GM18499 (cell line): ENCODE data around the gene CD300LB.

Experiments
- ATAC-seq: cut with Tn5 transposase; IDR thresholded peaks from one replicate; pipeline ENCODE4 v1.9.1; 2021; ENCODE audit warnings: moderate number of reproducible peaks; ENCODE audit not compliant: insufficient read depth, unreplicated experiment

CD300LB gene

DNA sequence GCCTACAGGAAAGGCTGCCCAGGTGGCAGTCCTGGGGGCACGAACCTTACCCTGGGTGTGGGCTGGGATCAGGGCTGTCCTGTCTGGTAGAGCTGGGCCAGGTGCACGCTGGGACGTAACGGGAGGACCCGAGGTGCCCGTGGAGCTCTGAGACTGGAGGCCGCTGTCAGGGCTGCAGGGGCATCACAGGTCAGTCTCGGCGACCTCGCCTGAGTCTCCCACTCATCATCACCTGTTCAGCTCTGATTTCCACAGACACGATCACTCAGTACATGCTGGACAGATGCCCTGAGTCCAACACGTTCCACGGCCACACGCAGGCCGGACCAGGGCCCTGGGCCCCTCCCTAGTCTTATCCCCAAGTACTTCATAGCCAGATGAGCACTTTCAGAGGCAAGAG lies 19.3 kb upstream of the CD300LB start:
- no peak for ATAC-seq

DNA sequence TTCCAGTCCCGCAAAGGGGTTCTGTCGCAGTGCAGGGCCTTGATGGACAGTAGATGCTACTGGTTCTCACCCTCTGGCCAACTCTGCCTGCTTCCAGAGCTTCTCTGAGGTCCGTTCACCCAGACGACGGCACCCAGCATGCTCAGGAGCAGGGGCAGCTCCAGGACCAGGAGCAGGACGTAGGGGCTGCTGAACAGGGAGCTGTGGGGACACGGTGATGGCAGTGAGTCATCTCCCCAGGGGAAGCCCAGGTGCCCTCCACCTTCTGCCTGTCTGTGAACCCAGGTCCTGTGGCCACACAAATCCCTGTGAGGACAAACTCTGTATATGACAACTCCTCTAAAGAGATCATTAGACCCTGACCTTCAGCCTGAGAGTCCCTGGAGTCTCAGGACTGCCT lies 18.1 kb upstream of the CD300LB start:
- ATAC-seq: no peak

DNA sequence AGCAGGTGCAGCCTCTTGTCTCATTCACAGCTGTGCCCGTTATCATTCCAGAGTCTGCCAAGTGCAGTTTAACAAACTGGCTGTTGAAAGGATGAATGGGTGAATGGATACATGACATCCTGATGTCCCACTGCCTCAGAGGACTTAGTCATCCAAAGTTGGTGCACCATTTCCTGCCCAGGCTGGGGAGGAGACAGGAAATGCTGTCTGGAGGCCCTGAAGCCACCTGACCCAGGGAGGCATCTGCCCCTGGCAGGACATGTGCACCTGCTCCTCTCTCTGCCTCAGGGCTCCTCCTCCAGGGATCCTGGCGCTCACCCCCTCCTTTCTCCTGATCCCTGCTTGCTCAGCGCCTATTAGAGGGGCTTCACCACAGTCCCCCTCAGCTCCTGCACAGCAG lies 16.5 kb upstream of the CD300LB start:
- ATAC-seq: no peak

DNA sequence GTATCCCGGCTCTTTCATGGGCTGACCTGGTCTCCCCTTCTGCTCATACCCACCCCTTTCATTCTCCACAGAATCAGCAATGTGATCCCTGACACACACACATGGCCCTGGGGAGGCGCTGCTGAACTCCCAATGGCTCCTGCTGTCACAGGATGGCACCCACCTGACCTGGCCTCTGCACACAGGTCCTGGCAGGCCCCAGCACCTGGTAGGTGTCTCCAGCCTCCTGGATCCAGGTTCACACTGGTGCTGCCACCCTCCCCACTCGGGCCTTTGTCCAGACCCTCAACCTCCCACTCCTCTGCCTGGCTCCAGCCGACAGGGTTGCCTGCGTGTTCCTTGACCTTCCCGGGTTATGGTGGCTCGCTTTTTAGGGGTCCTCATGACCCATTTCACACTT lies 16.0 kb upstream of the CD300LB start:
- no peak for ATAC-seq

DNA sequence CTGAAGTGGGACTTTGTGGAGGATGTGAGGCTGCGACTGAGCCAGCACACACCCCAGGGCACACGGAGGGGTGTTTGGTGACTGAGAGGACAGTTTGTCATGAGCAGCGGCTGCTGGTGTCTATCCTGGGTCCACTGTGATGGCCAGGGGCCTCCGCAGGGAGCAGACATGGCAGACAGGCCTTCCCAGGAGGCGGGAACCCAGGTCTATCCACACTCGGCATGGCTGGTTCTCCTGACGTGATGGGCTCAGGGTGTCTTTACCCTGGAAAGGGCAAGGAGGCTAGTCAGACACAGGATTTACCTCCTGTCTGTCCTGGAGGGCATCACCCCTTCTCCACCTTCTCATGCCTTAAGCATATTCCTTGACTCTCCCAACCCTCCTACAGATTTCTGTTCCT lies 15.3 kb upstream of the CD300LB start:
- no peak for ATAC-seq

DNA sequence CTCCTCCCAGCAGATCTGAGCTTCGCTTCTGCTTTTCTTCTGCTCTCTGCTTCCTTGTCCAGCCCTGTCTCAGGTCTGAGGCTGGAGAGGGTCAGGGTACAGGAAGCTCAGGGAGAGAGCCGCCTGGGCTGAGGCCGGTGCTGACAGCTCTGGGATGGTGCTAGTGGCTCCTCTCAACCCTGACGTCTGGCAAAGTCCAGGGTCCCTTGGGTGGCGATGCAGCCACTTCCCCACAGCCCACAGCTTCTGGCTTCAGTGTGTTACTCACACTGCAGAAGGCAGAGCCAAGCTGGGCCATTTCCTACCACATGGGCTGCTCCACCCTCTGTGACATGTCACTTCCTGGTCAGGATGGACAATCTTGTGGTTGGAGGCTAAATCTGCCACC lies 14.6 kb upstream of the CD300LB start, which contains the start of gene CD300C:
TSS of gene CD300C (minus strand) at position 273 of the 388 bp plus-strand sequence. CDS start 333 bp downstream, outside the sequence.
- no peak for ATAC-seq

DNA sequence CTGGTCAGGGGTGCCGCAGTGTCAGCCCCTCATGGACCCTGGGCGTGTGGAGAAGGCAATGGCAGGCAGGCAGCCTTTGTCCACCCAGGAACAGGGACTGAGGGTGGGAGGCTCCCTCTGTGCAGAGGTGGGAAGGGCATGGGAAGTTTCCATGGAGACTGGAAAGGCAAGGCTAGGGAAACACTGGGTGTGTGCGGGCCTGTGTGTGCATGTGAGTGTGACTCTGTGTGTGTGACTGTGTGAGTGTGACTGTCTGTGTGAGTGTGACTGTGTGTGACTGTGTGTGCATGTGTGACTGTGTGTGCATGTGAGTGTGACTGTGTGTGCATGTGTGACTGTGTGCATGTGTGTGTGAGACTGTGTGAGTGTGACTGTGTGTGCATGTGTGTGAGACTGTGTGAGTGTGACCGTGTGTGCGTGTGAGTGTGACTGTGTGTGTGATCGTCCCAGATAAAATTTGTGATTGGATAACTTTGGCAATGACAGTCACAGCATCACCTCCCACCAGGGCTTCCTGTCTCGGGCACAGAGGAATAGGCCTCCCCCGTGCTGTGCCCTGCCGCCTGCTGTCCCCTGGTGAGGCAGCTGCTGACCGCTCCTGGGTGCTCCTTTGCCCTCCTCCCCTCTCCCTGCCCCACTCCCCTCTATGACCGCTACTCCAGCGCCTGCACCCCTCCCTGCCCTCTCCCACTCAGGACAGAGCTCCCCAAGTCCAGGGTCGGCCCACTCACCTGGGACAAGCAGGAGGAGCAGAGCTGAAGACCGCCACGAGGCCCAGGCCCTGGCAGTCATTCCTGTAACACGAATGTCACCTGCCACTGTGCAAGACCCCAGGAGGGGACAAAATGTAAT lies 13.9 kb upstream of the CD300LB start:
- no peak for ATAC-seq

DNA sequence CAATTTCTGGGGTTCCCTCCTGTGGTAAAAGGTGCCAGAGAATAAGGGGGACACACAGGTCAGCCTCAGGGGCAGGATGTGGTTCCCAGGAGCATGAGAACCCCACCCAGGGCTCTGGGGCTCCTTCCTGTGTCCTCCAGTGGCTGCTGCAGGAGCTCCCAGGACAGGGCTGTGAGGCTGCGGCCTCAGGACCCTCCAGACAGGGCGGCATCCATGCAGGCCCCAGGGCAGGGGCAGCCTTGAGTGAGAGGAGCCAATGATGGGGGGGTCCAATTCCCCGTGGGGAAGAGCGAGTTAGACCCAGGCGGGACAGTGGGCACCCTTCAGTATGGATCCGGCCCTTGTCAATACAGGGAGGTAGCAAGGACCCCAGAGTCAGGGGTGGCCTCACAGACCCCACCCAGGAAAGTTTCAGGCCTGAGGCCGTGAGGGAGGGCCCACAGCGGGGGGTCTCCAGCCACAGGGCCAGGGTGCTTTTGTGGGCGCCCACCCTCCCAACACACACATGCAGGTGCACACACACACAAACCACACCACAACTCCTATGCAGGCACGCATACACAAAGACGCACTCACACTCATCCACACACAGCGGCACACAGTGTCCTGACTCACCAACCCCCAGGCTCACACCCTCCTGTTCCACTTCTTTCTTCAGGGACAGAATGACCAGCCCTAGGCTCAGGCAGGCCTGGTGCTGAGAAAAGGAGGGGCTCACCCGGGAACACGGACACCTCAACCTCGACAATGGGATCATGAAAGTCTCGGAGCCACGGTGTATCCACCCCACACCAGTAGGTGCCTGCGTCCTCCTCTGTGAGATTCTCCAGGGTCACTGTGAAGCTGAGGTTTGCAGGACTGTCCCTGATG lies 12.9 kb upstream of the CD300LB start:
- no peak for ATAC-seq

DNA sequence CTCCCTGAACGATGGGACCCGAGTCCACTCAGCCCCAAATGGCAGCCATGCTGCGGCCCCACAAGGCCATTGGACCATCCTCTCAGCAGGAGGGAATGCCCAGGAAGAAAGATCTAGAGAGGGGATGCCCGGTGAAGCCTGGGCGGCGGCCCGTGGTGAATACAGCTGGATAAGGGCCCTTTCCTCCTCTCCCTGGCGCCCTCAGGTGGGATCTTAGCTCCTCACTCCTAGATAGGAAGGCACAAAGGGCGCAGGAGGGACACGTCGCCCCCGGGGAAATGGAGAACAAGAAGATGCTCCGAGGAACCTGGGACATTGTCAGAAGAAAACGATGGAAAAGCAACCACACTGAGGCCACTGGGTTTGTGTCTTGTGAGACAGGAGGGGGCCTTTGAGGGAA lies 12.1 kb upstream of the CD300LB start:
- no peak for ATAC-seq

DNA sequence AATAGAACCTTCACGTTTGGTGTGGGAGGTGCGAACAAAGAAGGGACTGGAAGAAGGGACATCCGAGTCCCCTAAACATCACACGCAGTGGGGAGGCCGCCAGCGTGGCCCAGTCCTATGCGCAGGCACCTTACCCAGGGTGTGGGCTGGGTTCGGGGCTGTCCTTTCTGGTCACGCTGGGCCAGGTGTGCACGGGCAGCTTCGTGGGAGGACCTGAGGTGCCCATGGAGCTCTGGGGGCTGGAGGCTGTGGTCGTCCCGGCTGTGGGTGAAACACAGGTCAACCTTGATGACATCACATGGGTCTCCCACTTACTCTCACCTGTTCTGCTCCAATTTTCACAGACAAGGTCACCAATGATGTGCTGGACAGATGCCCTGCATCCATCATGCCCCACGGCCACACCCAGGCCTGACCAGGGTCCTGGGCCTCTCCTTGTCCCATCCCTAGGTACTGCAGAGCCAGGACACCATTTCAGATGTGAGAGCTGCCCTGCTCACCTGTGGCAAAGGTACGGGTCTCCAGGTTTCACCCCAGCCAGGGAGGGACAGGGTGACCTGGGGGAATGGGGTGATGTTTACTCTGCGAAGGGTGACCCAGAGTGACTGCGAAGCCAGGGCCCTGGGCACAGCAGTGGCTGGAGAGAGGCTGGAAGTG lies 11.6 kb upstream of the CD300LB start:
- ATAC-seq: no peak

DNA sequence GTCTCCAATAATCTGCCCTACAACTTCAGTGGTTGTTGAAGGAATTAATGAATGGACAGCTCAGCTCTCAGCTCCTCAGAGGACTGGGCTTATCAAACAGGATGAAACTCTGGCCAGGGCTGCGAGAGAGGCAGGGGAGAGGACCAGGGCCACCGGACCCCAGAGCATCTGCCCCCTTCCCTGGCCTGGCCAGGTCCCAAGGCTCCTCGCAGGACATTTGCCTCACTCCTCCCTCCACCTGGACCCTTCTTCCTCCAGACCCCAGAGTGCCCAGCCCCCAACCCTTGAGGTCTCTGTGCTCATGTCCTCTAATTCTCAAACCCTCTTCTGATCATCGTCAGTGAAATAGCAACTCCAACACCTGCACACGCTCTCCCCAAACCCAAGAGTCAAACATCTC lies 10.9 kb upstream of the CD300LB start:
- ATAC-seq: no peak

DNA sequence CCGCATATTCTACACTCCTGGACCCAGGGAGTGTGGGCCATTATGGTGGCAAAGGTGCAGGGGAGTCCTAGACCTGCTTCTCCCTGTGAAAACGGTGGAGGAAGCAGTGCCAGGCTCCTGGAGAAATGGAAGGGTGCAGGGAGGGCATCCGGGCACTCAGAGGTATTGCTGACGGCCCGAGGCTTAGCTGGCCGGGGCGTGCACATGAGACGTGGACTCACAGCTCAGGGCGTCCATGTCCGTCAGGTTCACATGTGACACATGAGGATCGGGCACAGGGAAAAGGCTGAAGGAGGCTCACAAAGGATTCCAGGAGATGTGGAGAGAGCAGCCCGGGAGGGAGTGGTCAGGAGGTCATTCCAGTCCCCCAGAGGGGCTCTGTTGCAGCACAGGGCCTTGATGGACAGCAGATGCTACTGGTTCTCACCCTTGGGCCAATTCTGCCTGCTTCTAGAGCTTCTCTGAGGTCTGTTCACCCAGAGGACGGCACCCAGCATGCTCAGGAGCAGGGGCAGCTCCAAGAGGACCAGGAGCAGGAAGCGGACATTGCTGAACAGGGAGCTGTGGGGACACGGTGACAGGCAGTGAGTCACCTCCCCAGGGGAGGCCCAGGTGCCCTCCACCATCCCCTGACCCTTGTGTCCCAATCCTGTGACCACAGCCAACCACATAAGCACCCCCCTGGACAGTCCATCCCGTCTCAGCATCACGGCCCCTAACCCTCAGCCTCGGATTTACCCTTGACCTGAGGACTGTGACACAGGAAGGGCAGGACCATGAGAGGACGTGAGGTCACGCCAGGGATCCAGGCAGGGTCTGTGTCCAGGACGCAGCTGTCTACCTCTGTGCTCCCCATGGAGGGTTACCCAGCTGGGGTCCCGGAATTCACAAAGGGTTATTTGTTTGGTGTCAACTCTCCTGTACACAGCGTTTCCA lies 10.2 kb upstream of the CD300LB start:
- ATAC-seq: no peak

DNA sequence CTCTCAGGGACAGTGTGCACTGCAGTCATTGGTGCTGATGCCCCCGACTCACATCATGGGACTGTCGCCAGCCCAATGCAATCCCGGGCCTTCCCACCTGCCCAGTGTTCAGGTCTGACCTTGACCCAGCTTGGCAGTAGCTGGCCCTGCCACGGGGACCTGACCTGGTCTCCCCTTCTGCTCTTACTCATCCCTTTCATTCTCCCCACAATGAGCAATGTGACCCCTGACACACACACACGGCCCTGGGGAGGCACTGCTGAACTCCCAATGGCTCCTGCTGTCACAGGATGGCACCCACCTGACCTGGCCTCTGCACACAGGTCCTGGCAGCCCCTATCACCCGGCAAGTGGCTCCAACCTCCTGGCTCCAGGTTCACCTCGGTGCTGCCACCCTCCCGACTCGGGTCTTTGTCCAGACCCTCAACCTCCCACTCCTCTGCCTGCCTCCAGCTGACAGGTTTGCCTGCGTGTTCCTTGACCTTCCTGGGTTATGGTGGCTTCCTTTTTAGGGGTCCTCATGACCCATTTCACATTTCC lies 8.1 kb upstream of the CD300LB start:
- no peak for ATAC-seq

DNA sequence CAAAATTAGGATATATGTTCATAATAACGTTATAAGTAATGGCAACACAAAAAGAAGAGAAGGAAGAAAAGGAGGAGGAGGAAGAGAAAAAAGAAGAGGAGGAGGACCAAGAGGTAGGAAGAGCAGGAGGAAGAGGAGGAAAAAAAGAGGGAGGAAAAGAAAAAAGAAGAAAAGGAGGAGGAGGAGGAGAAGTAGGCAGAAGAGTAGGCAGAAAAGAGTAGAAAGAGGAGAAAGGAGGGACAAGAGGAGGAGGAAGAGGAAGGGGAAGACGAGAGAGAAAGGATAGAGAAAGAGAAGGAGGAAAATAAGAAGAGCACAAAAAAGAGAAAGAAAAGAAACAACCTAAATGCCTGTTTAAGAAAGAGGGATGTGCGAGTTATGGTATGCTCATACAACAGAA lies 5.6 kb upstream of the CD300LB start:
- ATAC-seq: no peak

DNA sequence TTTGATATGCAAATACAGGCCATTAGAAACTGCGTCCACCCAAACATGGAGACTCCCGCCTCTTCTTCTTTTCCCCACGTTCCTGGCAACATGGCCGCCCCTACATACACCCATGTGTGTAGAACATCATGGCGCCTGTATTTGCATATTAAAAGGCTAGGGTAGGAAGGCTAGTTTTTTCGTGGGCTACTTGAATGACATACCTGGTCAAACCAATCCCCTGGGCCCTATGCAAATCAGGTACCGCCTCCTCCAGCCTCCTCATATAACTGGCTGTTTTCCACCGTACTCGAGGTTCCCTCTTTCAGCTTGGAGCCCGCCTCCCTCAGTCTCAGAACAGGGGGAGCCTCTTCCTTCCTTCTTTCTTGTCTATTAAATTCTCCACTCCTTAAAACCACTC lies 840 bp upstream of the CD300LB start:
- ATAC-seq: no peak

DNA sequence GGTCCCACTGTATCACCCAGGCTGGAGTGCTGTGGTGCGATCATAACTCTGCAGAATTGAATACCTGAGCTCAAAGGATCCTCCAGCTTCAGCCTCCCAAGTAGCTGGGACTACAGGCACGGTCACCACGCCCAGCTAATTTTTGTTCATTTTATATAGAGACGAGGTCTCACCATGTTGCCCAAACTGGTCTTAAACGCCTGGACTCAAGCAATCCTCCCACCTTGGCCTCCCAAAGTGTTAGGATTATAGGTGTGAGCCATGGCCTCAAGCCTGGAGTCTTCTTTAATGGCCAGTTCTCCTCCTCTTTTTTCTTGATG lies 484 bp downstream of the CD300LB start:
- ATAC-seq: no peak

DNA sequence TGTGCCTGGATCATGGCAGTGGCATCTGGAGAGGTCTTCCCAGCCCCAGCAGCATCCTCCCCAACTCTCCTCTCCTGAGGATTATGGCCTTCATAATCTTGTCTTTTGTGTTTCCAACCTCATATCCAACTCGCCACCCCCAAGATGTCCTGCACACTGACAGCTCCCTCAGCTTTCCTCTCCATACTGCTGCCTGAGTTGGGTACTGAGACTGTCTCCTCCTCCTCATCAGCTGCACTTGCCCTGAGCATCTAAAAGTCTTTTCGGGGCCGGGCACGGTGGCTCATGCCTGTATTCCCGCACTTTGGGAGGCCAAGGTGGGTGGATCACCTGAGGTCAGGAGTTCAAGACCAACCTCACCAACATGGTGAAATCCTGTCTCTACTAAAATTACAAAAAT lies 2.0 kb downstream of the CD300LB start:
- no peak for ATAC-seq

DNA sequence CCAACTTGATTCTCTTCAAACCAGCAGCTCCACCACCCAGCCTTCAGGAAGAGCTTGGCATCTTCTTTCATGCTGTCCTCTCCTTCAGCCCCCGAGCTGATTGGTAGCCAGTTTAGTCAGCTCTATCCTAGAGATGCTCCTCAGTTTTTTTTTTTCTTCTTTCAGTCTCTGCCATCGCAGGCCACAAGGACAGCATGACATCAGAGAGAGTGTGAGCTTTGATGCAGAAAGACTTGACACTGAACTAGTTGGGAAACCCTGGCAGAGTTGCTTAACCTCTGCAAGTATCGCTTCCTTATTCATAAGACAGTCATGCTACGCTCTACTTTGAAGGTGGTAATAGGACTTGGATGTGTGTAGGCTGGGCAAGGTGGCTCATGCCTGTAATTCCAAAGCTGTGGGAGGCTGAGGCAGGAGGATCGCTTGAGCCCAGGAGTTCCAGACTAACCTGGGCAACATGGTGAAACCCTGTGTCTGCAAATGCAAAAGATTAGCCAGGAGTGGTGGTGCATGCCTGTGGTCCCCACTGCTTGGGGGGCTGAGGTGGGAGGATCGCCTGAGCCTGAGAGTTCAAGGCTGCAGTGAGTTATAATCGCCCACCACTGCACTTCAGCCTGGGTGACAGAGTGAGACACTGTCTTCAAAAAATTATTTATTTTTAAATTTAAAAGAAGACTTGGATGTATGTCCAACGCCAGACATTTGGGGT lies 2.6 kb downstream of the CD300LB start:
- peak; percentile 91 for ATAC-seq

DNA sequence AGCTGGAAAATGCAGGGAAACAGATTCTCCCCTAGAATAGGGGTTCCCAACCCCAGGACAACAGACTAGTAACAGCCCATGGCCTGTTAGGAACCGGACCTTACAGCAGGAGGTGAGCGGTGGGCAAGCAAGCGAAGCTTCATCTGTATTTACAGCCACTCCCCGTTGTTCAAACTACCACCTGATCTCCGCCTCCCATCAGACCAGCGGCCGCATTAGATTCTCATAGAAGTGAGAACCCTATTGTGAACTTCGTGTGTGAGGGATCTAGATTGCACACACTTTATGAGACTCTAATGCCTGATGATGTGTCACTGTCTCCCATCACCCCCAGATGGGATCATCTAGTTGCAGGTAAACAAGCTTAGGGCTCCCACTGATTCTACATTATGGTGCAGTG lies 3.5 kb downstream of the CD300LB start:
- ATAC-seq: no peak
